Testis (tissue), 3 donors: ENCODE results near the gene FLT4. TPM values are rescaled to one million over a fixed set of nuclear protein-coding genes. Genes with fewer than 3 reads are reported as not detected.

ENCODE experiments used
- DNase-seq: peaks from one replicate; pipeline ENCODE4 v3.0.0-alpha.2; 2019
- H3K27ac ChIP-seq, 2 donors: fragments of 200-600 bp; sonication (generic); one replicate each; pipeline ENCODE4 v1.5.1; 2019
- H3K27me3 ChIP-seq: fragments of 200-600 bp; sonication (generic); one replicate; pipeline ENCODE4 v1.5.1; 2019
- H3K36me3 ChIP-seq: fragments of 200-600 bp; sonication (generic); one replicate; pipeline ENCODE4 v1.5.1; 2017; ENCODE audit warnings: low read depth; ENCODE audit errors: missing control alignments
- H3K4me1 ChIP-seq: fragments of 200-600 bp; sonication (generic); one replicate; pipeline ENCODE4 v1.5.1; 2019
- H3K4me3 ChIP-seq, 2 donors: fragments of 200-600 bp; sonication (generic); one replicate each; pipeline ENCODE4 v1.5.1; 2017 to 2019
- H3K9me3 ChIP-seq: fragments of 200-600 bp; sonication (generic); one replicate; pipeline ENCODE4 v1.5.1; 2017
- CTCF ChIP-seq, 3 experiments: fragments of 450-650 bp in 2 of 3; fragments of 200-600 bp in 1 of 3; sonication (generic) in 1 of 3; IDR thresholded peaks; one replicate each; pipeline ENCODE4 v1.5.1; 2016 to 2019; ENCODE audit warnings: antibody characterized with exemption in 3 of 3, mild to moderate bottlenecking in 2 of 3, moderate library complexity in 1 of 3
- POLR2A ChIP-seq: fragments of 450-650 bp; IDR thresholded peaks from one replicate; pipeline ENCODE4 v1.6.1; 2017; ENCODE audit warnings: antibody characterized with exemption, mild to moderate bottlenecking, moderate library complexity
- WGBS, 2 donors: methylation state at CpG; one replicate each; pipeline ENCODE4 v1.1.5; 2018; 5-methylcytosine and 5-hydroxymethylcytosine counted together
- intact Hi-C: fragments of 100-400 bp; cut with DNase I; formaldehyde crosslinking; loops from one replicate; pipeline ENCODE4 v1.15.1; 2023; ENCODE audit warnings: low total_unique reads
- polyA plus RNA-seq: library from polyadenylated mRNA; stranded (reverse); fragments of 350-450 nt; fragmentation: Illumina TruSeq; extraction: RNeasy Lipid Tissue Mini Kit (QIAGEN cat#74804); gene quantifications from one replicate; pipeline ENCODE4 v1.2.3, GENCODE V29; 2014; ENCODE audit warnings: low read depth, low replicate concordance; ENCODE audit not compliant: insufficient read depth
- total RNA-seq, 2 donors: library from RNA; depleted of rRNA; stranded (reverse); fragments of >200 nt; gene quantifications; one replicate each; pipeline ENCODE4 v1.2.3, GENCODE V29; 2016

FLT4 gene
- total and polyA plus RNA-seq, 3 donors from 2014 or later = 11.9 to 24.2 (median 23.5) TPM

- intact Hi-C loops = no loop called here
- Histone ChIP-seq H3K4me3 (no peak overlapping the region), H3K9me3 (no peaks in the 10 kb centered on the region), H3K36me3 (no peaks in the 10 kb centered on the region), H3K27me3 (no peaks in the 10 kb centered on the region), H3K4me1 (no peaks in the 10 kb centered on the region), H3K27ac (no peak overlapping the region)
- no peak for DNase-seq
- 48 to 66% methylated on average over 3 of the region's 3 CpGs for WGBS, 2 donors
- no peak for TF ChIP-seq CTCF (IDR thresholded peaks at IDR 0.05)
- no peak for TF ChIP-seq POLR2A
These were observed 20.8 kb upstream of the FLT4 start for GRCh38 chr5:180670157-180670556.

- Histone ChIP-seq H3K4me3 (no peak overlapping the region), H3K36me3 (no peaks in the 10 kb centered on the region), H3K27me3 (no peaks in the 10 kb centered on the region), H3K27ac (no peak overlapping the region), H3K9me3 (no peaks in the 10 kb centered on the region), H3K4me1 (no peaks in the 10 kb centered on the region)
- intact Hi-C loops = no loop called here
- no peak for TF ChIP-seq CTCF (IDR thresholded peaks at IDR 0.05)
- TF ChIP-seq POLR2A = no peak
- no peak for DNase-seq
- WGBS, 2 donors = 70 to 76% methylated on average over 5 of the region's 5 CpGs
These were observed 20.3 kb upstream of the FLT4 start for GRCh38 chr5:180669661-180670060.

- no peak for DNase-seq
- Histone ChIP-seq H3K9me3 (no peaks in the 10 kb centered on the region), H3K4me3 (no peak overlapping the region), H3K4me1 (no peaks in the 10 kb centered on the region), H3K27ac (no peak overlapping the region), H3K27me3 (no peaks in the 10 kb centered on the region), H3K36me3 (no peaks in the 10 kb centered on the region)
- TF ChIP-seq CTCF (IDR thresholded peaks at IDR 0.05) = no peak
- no peak for TF ChIP-seq POLR2A
- 70 to 73% methylated on average over 12 to 17 of the region's 17 CpGs for WGBS, 2 donors
- intact Hi-C loops = no loop called here
These were observed 19.6 kb upstream of the FLT4 start for GRCh38 chr5:180668835-180669596.

GRCh38 chr5:180666812-180667211, 17.4 kb upstream of the FLT4 start:
- WGBS, 2 donors = 88 to 91% methylated on average over 10 of the region's 10 CpGs
- no peak for TF ChIP-seq POLR2A
- no peak for TF ChIP-seq CTCF (IDR thresholded peaks at IDR 0.05)
- H3K4me3 ChIP-seq = no peak overlapping the region
- H3K9me3 ChIP-seq = no peaks in the 10 kb centered on the region
- no peak for DNase-seq
- H3K27ac ChIP-seq = no peak overlapping the region
- no peaks in the 10 kb centered on the region for H3K36me3 ChIP-seq
- H3K27me3 ChIP-seq = no peaks in the 10 kb centered on the region
- no peaks in the 10 kb centered on the region for H3K4me1 ChIP-seq
- intact Hi-C loops = no loop called here
